ENCODE data around the gene GRK4. TPM values are rescaled to one million over a fixed set of nuclear protein-coding genes. Genes with fewer than 3 reads are reported as not detected.
"Not testable (repeated sequence)": the region's sequence is repeated elsewhere in the genome, so short reads cannot be mapped to it uniquely, and the experiment has no call there.

GRK4 gene
- total RNA-seq, 1 experiment from 2014 or later: 2.9 TPM

- peak; percentile 75 for DNase-seq (ENCODE audit: low read depth)
Measured at GRCh38 chr4:2958446-2958845, 4.9 kb upstream of the GRK4 start.

GRCh38 chr4:2960450-2960849 lies 2.9 kb upstream of the GRK4 start:
- DNase-seq (ENCODE audit: low read depth): not testable (repeated sequence)

GRCh38 chr4:2961421-2961810 lies 2.0 kb upstream of the GRK4 start:
- no peak for DNase-seq (ENCODE audit: low read depth)

GRCh38 chr4:2961811-2962441 lies 1.4 kb upstream of the GRK4 start:
- no peak for DNase-seq (ENCODE audit: low read depth)

- DNase-seq (ENCODE audit: low read depth): no peak
Measured at GRCh38 chr4:2962614-2963174, 677 bp upstream of the GRK4 start.

GRCh38 chr4:2963966-2964471 lies 648 bp downstream of the GRK4 start:
- peak; percentile 66 for DNase-seq (ENCODE audit: low read depth)

- no peak for DNase-seq (ENCODE audit: low read depth)
Measured at GRCh38 chr4:2964706-2965258, 1.4 kb downstream of the GRK4 start.

GRCh38 chr4:2965262-2965661 lies 1.9 kb downstream of the GRK4 start:
- no peak for DNase-seq (ENCODE audit: low read depth)

- no peak for DNase-seq (ENCODE audit: low read depth)
Measured at GRCh38 chr4:2968381-2968780, 5.0 kb downstream of the GRK4 start.

GRCh38 chr4:2971275-2971674 lies 7.9 kb downstream of the GRK4 start:
- DNase-seq (ENCODE audit: low read depth): no peak

GRCh38 chr4:2977211-2978088 lies 14.1 kb downstream of the GRK4 start:
- peak; percentile 57 for DNase-seq (ENCODE audit: low read depth)

GRCh38 chr4:2981256-2981819 lies 18.0 kb downstream of the GRK4 start:
- DNase-seq (ENCODE audit: low read depth): no peak

GRCh38 chr4:2982012-2982411 lies 18.6 kb downstream of the GRK4 start:
- no peak for DNase-seq (ENCODE audit: low read depth)

GRCh38 chr4:2983715-2984114 lies 20.3 kb downstream of the GRK4 start:
- DNase-seq (ENCODE audit: low read depth): not testable (repeated sequence)

GRCh38 chr4:2991243-2991642 lies 27.9 kb downstream of the GRK4 start:
- no peak for DNase-seq (ENCODE audit: low read depth)

- no peak for DNase-seq (ENCODE audit: low read depth)
Measured at GRCh38 chr4:2994917-2995316, 31.5 kb downstream of the GRK4 start.

- DNase-seq (ENCODE audit: low read depth): peak; percentile 32
Measured at GRCh38 chr4:2995546-2996265, 32.3 kb downstream of the GRK4 start.

GRCh38 chr4:2996415-2996814 lies 33.0 kb downstream of the GRK4 start:
- no peak for DNase-seq (ENCODE audit: low read depth)

- DNase-seq (ENCODE audit: low read depth): no peak
Measured at GRCh38 chr4:3007724-3008123, 44.4 kb downstream of the GRK4 start.

GRCh38 chr4:3009422-3009821 lies 46.1 kb downstream of the GRK4 start:
- DNase-seq (ENCODE audit: low read depth): no peak

GRCh38 chr4:3010577-3010976 lies 47.2 kb downstream of the GRK4 start:
- DNase-seq (ENCODE audit: low read depth): no peak
